GM19035 (cell line): ENCODE measurements around the gene BCL3.
A peak's percentile ranks its signal among the peaks of the same experiment; 100 is the strongest.

ENCODE experiments used
- ATAC-seq: cut with Tn5 transposase; IDR thresholded peaks from one replicate; pipeline ENCODE4 v1.9.1; 2021; ENCODE audit not compliant: unreplicated experiment

BCL3 gene

GRCh38 chr19:44785271-44785670, 36.8 kb downstream of the BCL3 start:
- ATAC-seq = no peak

- no peak for ATAC-seq
These were observed 37.5 kb downstream of the BCL3 start for GRCh38 chr19:44785993-44786392.

- no peak for ATAC-seq
These were observed 40.5 kb downstream of the BCL3 start for GRCh38 chr19:44788971-44789370.

- no peak for ATAC-seq
These were observed 41.5 kb downstream of the BCL3 start for GRCh38 chr19:44789943-44790483.

DNA sequence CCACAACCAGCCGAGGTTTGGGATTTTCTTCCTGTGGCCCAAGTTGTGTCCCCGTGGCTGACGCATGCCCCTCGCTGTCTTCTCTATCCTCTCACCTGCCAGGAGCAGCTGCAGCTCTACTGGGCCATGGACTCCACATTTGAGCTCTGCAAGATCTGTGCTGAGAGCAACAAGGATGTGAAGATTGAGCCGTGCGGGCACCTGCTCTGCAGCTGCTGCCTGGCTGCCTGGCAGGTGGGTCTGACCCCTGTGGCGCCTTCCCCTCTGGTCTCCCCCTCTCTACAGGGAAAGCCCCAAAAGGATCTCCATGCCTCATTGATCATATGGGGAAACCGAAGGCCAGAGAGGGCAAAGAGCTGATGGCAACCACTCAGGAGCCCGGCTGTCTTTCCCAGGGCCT, 43.8 kb downstream of the BCL3 start:
- ATAC-seq = no peak

DNA sequence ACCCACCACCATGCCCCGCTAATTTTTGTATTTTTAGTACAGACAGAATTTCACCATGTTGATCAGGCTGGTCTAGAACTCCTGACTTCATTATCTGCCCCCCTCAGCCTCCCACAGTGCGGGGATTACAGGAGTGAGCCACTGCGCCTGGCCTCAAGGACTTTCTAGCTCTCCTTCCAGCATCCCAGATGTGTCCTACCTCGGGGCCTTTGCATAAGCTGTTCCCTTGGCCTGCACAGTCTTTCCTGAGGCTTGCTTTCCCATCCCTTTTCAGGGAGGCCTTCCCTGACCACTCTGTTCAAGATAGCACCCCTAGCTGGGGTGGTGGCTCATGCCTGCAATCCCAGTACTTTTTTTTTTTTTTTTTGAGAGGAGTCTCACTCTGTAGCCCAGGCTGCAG, 46.1 kb downstream of the BCL3 start:
- no peak for ATAC-seq

GRCh38 chr19:44795398-44795987, 47.0 kb downstream of the BCL3 start:
- ATAC-seq = no peak

DNA sequence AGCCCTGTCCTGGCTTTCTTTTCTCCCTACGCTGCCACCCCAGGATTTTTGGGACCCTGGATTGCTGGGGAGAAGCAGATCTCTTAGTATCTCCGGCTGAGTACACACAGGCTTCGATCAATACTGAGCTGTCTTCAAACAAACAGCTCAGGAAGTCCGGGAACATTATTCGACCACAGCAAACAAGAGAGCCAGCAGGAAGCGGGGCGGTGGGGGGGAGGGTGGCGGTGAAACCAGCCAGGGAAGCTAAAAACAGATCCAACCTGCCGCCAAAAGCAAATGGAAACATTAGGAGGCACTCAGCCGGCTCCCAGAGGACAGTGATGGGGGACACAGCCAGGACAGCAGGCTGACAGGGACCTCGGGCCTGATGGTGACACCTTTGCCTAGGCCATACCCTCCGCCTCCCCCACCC, 48.2 kb downstream of the BCL3 start:
- ATAC-seq = no peak

DNA sequence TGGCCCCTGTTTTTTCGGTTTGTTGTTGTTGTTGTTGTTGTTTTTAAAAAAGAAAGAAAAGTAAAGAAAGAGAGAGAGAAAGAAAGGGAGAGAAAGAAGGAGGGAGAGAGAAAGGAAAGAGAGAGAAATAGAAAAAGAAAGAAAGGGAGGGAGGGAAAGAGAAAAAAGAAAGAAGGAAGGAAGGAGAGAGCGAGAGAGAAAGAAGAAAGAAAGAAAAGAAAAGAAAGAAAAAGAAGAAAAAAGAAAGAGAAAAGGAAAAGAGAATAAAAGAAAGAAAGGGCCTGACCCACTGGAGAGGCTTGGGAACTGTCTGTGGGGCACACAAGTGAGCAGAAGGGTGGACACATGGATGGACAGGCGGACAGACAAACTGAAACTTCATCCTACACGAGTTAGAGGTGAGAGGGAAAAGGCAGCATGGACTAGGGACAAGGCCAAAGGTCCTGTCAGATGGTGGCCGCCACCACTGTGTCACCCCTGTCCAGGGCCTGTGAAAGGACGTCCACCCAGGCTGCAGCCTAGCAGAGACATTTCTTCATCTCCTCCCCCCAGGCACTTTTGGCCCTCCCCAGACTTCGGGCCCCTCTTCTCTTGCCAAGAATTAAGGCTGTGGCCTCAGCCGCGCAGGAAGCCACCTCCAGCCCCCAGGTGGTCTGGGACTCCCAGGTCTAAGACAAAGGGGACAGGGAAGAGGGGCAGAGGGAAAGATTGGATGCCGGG, 51.3 kb downstream of the BCL3 start:
- ATAC-seq = no peak

DNA sequence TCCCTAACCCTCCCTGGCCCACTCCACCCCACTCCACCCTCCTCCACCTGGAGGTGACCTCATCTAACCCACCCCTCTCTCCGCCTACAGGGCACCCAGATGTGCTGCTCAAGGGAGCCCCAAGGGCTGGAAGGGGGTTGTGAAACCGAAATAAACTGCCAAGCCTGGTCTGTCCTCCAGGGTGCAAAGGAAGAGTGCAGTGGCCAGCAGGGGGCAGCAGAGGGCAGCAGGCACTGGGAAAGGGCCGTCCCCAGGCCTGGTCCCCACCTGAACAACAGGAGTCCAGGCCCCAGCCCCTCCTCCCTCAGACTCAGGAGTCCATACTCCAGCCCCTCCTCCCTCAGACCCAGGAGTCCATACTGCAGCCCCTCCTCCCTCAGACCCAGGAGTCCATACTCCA, 52.0 kb downstream of the BCL3 start:
- ATAC-seq = peak; percentile 63

DNA sequence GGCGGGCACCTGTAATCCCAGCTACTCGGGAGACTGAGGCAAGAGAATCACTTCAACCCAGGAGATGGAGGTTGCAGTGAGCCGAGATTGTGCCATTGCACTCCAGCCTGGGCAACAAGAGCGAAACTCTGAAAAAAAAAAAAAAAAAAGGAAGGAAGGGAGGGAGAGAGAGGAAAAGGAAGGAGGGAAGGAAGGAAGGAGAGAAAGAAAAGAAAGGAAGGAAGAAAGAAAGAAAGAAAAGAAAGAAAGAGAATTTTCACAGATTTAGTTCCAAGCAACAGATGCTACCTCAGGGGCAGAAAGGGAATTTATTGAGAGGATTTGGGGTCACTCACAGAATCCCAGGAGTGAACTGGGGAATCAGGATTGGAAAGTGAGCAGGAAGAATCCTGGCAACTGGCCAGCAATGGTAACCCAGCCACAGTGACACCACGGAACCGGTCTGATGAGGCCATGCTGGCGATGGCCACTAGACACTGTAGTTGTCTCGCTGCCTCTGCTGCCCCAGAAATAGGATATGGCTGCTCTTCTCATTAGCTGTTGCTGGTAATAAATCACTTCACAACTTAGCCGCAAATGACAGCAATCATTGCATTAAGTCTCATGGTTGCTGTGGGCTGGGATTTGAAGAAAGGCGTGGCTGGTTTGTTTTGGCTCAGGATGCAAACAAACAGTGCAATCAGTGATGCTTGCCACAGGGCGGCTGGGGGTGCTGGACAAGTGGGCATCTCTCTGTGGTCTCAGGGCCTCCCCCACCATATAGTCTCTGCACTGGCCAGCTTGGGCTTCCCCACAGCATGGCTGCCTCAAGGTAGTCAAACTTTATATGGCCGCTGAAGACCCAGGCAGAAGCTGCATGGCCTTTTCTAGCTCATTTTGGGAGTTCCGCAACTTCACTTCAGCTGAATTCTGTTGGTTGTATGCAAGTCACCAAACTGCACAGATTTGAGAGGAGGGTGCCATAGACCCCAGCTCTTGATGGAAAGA, 55.2 kb downstream of the BCL3 start:
- no peak for ATAC-seq

DNA sequence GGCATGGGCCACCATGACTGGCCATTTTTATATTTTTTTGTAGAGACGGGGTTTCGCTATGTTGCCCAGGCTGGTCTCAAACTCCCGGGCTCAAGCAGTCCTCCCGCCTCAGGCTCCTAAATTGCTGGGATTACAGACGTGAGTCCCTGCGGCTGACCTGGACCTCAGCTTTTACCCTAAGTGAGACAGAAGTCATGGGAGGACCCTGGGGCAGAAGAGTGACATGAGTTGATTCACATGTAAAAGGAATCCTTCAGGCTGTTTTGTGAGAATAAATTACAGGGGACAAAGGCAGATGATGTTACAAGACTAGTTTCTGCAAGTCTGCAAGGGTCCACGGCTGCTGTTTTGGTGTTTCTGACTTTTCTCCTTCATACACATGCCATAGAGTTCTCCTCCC, 57.8 kb downstream of the BCL3 start:
- no peak for ATAC-seq

DNA sequence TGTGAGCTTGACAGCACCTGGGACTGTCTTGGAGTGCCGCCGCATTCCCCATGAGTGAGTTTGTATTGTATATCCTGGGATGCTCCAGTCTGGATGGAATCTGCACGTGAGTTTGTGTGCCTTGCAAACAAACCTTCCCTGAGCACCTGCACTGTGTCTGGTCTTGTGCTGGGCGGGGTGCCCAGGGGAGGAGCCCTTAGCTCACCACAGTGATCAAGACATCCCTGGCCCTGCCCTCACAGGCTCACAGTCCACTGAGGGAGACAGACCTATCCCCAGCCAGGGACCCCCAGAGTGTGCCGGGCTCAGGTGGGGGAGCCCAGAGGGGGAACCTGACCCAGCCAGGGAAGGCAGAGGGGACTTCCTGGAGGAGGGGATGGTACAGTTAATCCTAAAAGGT, 58.7 kb downstream of the BCL3 start:
- no peak for ATAC-seq

DNA sequence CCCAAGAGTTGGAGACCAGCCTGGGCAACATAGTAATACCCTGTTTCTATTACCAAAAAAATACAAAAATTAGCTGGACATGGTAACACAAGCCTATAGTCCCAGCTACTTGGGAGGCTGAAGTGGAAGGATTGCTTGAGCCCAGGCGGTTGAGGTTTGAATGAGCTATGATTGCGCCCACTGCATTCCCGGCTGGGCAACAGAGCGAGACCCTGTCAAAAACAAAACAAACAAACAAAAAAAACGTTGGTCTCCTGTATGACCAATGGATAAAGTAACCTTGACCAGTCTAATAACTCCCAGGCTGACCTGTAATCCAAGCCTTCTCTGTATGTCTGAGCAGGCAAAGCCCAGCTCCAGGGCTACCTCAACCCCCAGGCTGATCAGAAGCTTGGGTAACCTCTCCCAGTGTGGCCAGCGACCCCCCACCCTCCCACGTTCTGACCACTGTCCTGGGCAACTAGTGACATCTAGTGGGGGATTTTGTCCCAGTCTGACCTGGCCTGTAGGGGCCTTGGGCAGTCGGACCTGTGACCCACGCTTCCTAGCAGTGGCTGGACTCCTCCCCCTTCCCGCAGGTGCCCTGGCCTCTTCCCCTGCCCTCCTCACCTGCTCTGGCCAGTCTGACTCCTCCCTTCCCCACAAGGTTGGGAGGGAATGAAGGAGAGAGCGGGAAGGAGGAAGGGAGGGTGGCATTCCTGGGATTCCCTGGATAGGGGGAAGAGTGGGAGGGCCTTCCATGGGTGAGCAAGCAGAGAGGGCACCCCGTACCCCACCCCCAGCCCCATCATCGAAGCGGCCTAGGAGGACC, 59.3 kb downstream of the BCL3 start:
- ATAC-seq = no peak

DNA sequence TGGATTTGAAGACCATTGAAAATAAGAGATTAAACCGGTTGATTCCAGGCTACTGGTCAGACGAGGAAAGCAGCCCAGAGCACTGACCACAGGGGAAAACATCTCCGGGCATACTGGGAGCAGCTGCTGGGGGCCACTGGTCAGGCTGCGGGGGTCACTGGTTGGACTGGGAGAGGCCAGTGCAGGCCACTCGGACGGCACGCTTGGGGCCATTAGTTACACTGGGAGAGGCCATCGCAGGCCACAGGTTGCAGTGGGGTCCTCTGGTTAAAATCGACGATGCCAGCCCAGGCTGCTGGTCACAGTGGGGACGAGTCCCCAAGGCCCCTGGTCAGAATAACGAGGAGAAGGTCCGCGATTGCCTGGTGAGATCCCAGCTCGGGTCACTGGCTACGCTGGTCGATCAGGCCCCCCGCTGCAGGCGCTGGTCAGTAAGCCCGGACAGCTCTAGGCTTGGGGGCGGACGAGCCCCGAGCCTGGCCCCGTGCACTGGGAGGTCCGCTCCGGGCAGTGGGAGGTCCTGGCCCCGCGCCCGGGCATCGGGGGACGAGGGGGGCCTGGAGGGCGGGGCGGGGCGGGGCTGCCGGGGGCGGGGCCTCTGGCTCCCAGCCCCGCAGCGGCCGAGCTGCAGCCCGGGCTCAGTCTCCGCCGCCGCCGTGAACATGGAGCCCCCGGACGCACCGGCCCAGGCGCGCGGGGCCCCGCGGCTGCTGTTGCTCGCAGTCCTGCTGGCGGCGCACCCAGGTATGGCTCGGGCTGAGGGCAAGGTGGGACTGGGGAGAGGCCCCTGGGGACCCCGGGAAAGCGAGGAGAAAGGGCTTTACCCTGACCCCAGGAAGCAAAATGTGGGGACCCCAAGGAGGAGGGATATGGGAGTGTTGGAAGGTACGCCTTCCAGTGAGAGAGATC, 60.2 kb downstream of the BCL3 start, which contains the start of gene BCAM:
BCAM (plus strand) TSS at position 641 of the 909 bp plus-strand sequence; CDS start at position 663, 22 bp downstream.
- no peak for ATAC-seq
